Naive thymus-derived CD8-positive, alpha-beta T cell (primary cell): ENCODE results near the gene REXO4. TPM values are rescaled to one million over a fixed set of nuclear protein-coding genes. Genes with fewer than 3 reads are reported as not detected.
A peak's percentile ranks its signal among the peaks of the same experiment; 100 is the strongest.

ENCODE experiments used
- ATAC-seq, 2 donors: fragments of 150-1000 bp; cut with Tn5 transposase in 1 of 2; sonication (Bioruptor Pico), chemical (Tn5 transposase) in 1 of 2; 1 replicate in 1 of 2; 2 replicates in 1 of 2; pipeline ENCODE4 v1.10.0; 2021; ENCODE audit warnings: mild to moderate bottlenecking in 2 of 2, moderate library complexity in 2 of 2
- POLR2A ChIA-PET: fragments of 350-600 bp; sonication (Branson Sonifier 250); formaldehyde crosslinking; loops from one replicate; lab custom pipeline; 2021; ENCODE audit warnings: antibody characterized with exemption; lab: Charles Lee
- DNase-seq, 10 donors: peaks; one replicate each; pipeline versions ENCODE4 v3.0.0 to v3.0.0-alpha.2; 2020 to 2022
- H3K27ac Mint-ChIP-seq, 10 donors: one replicate each; pipeline ENCODE4 v1.8.0; 2020 to 2022; ENCODE audit warnings: mild to moderate bottlenecking in 10 of 10, mixed read lengths in 10 of 10, moderate library complexity in 4 of 10, inconsistent platforms in 1 of 10
- H3K27me3 Mint-ChIP-seq, 5 donors: one replicate each; pipeline ENCODE4 v1.8.0; 2021 to 2022; ENCODE audit warnings: mixed read lengths in 5 of 5
- H3K36me3 Mint-ChIP-seq, 3 donors: one replicate each; pipeline ENCODE4 v1.8.0; 2020 to 2022; ENCODE audit warnings: mixed read lengths in 3 of 3, mild to moderate bottlenecking in 2 of 3, inconsistent platforms in 1 of 3
- H3K4me1 Mint-ChIP-seq, 4 donors: one replicate each; pipeline ENCODE4 v1.8.0; 2021 to 2022; ENCODE audit warnings: mixed read lengths in 4 of 4
- H3K4me3 Mint-ChIP-seq, 10 donors: one replicate each; pipeline ENCODE4 v1.8.0; 2020 to 2022; ENCODE audit warnings: mild to moderate bottlenecking in 10 of 10, mixed read lengths in 10 of 10, moderate library complexity in 6 of 10, inconsistent platforms in 1 of 10
- H3K9me3 Mint-ChIP-seq, 9 donors: one replicate each; pipeline ENCODE4 v1.8.0; 2020 to 2022; ENCODE audit warnings: mixed read lengths in 9 of 9, mild to moderate bottlenecking in 3 of 9, inconsistent platforms in 1 of 9, moderate library complexity in 1 of 9
- polyA plus RNA-seq, 3 donors: library from polyadenylated mRNA; unstranded; fragments of 300-500 nt; fragmentation: Illumina TruSeq; gene quantifications; one replicate each; pipeline ENCODE4 v1.2.3, GENCODE V29; 2021
- total RNA-seq, 8 experiments: library from RNA in 2 of 8; stranded (reverse) in 2 of 8; gene quantifications; one replicate each; pipeline ENCODE4 v1.2.3 and lab custom pipeline; 2021 to 2026

Gene REXO4
- total and polyA plus RNA-seq, 5 experiments from 2014 or later, result 15.9 to 45.6 (median 30.5) TPM

GRCh38 chr9:133390713-133391112 lies 27.1 kb downstream of the REXO4 start:
- POLR2A ChIA-PET, result no interaction called here

GRCh38 chr9:133389562-133389961 lies 28.2 kb downstream of the REXO4 start:
- DNase-seq (no peak), ATAC-seq (no peak)
- H3K4me3 Mint-ChIP-seq, result no peak overlapping the region
- no peaks in the 10 kb centered on the region for H3K9me3 Mint-ChIP-seq
- no peaks in the 10 kb centered on the region for H3K4me1 Mint-ChIP-seq
- POLR2A ChIA-PET, result no interaction called here
- no peak overlapping the region for H3K27ac Mint-ChIP-seq
- peaks cover 0 to 17% (median 2%) of the 10 kb centered on the region in 5 donors for H3K27me3 Mint-ChIP-seq
- no peaks in the 10 kb centered on the region for H3K36me3 Mint-ChIP-seq

More at GRCh38 chr9:133390713-133391112, 27.1 kb downstream of the REXO4 start:
- H3K4me3 Mint-ChIP-seq, result no peak overlapping the region
- peaks cover 0 to 17% (median 2%) of the 10 kb centered on the region in 5 donors for H3K27me3 Mint-ChIP-seq
- no peaks in the 10 kb centered on the region for H3K9me3 Mint-ChIP-seq
- no peak for ATAC-seq
- H3K4me1 Mint-ChIP-seq, result no peaks in the 10 kb centered on the region
- H3K27ac Mint-ChIP-seq, result no peak overlapping the region
- no peak for DNase-seq
- no peaks in the 10 kb centered on the region for H3K36me3 Mint-ChIP-seq

GRCh38 chr9:133389025-133389557 lies 28.7 kb downstream of the REXO4 start:
- no peaks in the 10 kb centered on the region for H3K4me1 Mint-ChIP-seq
- H3K27me3 Mint-ChIP-seq, result peaks cover 0 to 17% (median 2%) of the 10 kb centered on the region in 5 donors
- H3K27ac Mint-ChIP-seq, result no peak overlapping the region
- no peaks in the 10 kb centered on the region for H3K9me3 Mint-ChIP-seq
- ATAC-seq (no peak), DNase-seq (no peak)
- H3K36me3 Mint-ChIP-seq, result no peaks in the 10 kb centered on the region
- POLR2A ChIA-PET, result no interaction called here
- H3K4me3 Mint-ChIP-seq, result no peak overlapping the region

GRCh38 chr9:133387680-133388079 lies 30.1 kb downstream of the REXO4 start:
- no peaks in the 10 kb centered on the region for H3K4me1 Mint-ChIP-seq
- no peak overlapping the region for H3K27ac Mint-ChIP-seq
- H3K27me3 Mint-ChIP-seq, result peaks cover 0 to 17% (median 2%) of the 10 kb centered on the region in 5 donors
- DNase-seq, result no peak
- no peaks in the 10 kb centered on the region for H3K9me3 Mint-ChIP-seq
- no peak for ATAC-seq
- H3K4me3 Mint-ChIP-seq, result no peak overlapping the region
- no peaks in the 10 kb centered on the region for H3K36me3 Mint-ChIP-seq
- POLR2A ChIA-PET, result interaction anchor here (0.5 kb wide), 1 partner anchor 31 kb away, joined by 6 read pairs; the partner anchor contains the start of genes SURF1 and SURF2

GRCh38 chr9:133386338-133386737 lies 31.5 kb downstream of the REXO4 start:
- no peaks in the 10 kb centered on the region for H3K9me3 Mint-ChIP-seq
- no peak for ATAC-seq
- H3K4me1 Mint-ChIP-seq, result no peaks in the 10 kb centered on the region
- peaks cover 0 to 17% (median 2%) of the 10 kb centered on the region in 5 donors for H3K27me3 Mint-ChIP-seq
- no peak for DNase-seq
- POLR2A ChIA-PET, result interaction anchor here (0.6 to 0.9 kb wide), 2 partner anchors 92 to 96 kb away, joined by 3 to 4 read pairs; partner anchors contain the start of gene SLC2A6
- H3K27ac Mint-ChIP-seq, result no peak overlapping the region
- H3K36me3 Mint-ChIP-seq, result no peaks in the 10 kb centered on the region
- H3K4me3 Mint-ChIP-seq, result no peak overlapping the region

- peaks cover 0 to 12% (median 2%) of the 10 kb centered on the region in 5 donors for H3K27me3 Mint-ChIP-seq
- ATAC-seq (no peak), DNase-seq (no peak)
- no peaks in the 10 kb centered on the region for H3K4me1 Mint-ChIP-seq
- H3K27ac Mint-ChIP-seq, result no peak overlapping the region
- H3K9me3 Mint-ChIP-seq, result no peaks in the 10 kb centered on the region
- POLR2A ChIA-PET, result interaction anchor here (0.7 kb wide), 1 partner anchor 29 kb away, joined by 5 read pairs; the partner anchor contains the start of genes SURF1 and SURF2
- H3K4me3 Mint-ChIP-seq, result no peak overlapping the region
- H3K36me3 Mint-ChIP-seq, result no peaks in the 10 kb centered on the region
Observed at GRCh38 chr9:133385452-133385851, 32.4 kb downstream of the REXO4 start.

- Mint-ChIP-seq H3K27me3 (peaks cover 0 to 6% (median 0%) of the 10 kb centered on the region in 5 donors), H3K27ac (no peak overlapping the region), H3K4me3 (no peak overlapping the region), H3K4me1 (no peaks in the 10 kb centered on the region), H3K9me3 (no peaks in the 10 kb centered on the region), H3K36me3 (no peaks in the 10 kb centered on the region)
- ATAC-seq, result no peak
- DNase-seq, result no peak
- POLR2A ChIA-PET, result interaction anchor here (0.7 kb wide), 1 partner anchor 28 kb away, joined by 5 read pairs; the partner anchor contains the start of genes SURF1 and SURF2
Observed at GRCh38 chr9:133384736-133385321, 33.0 kb downstream of the REXO4 start.

- POLR2A ChIA-PET, result no interaction called here
- Mint-ChIP-seq H3K9me3 (no peaks in the 10 kb centered on the region), H3K27me3 (peaks cover 0 to 3% (median 0%) of the 10 kb centered on the region in 5 donors), H3K4me1 (no peaks in the 10 kb centered on the region), H3K36me3 (no peaks in the 10 kb centered on the region), H3K27ac (no peak overlapping the region), H3K4me3 (no peak overlapping the region)
- no peak for ATAC-seq
- no peak for DNase-seq
Observed at GRCh38 chr9:133383438-133383837, 34.4 kb downstream of the REXO4 start.

GRCh38 chr9:133382507-133383141 lies 35.2 kb downstream of the REXO4 start:
- POLR2A ChIA-PET, result no interaction called here
- no peaks in the 10 kb centered on the region for H3K36me3 Mint-ChIP-seq
- peaks cover 0 to 3% (median 0%) of the 10 kb centered on the region in 4 donors for H3K4me1 Mint-ChIP-seq
- ATAC-seq (no peak), DNase-seq (no peak)
- peaks cover 0 to 2% (median 0%) of the 10 kb centered on the region in 5 donors for H3K27me3 Mint-ChIP-seq
- no peaks in the 10 kb centered on the region for H3K9me3 Mint-ChIP-seq
- no peak overlapping the region for H3K4me3 Mint-ChIP-seq
- no peak overlapping the region for H3K27ac Mint-ChIP-seq

- ATAC-seq (no peak), DNase-seq (no peak)
- H3K9me3 Mint-ChIP-seq, result no peaks in the 10 kb centered on the region
- peaks cover 0 to 6% (median 3%) of the 10 kb centered on the region in 4 donors for H3K4me1 Mint-ChIP-seq
- POLR2A ChIA-PET, result interaction anchor here (0.5 to 0.7 kb wide), 2 partner anchors 104 to 661 kb away, joined by 4 to 5 read pairs; no protein-coding TSS in a partner anchor
- no peaks in the 10 kb centered on the region for H3K27me3 Mint-ChIP-seq
- H3K27ac Mint-ChIP-seq, result no peak overlapping the region
- H3K36me3 Mint-ChIP-seq, result no peaks in the 10 kb centered on the region
- H3K4me3 Mint-ChIP-seq, result no peak overlapping the region
Observed at GRCh38 chr9:133380734-133381133, 37.1 kb downstream of the REXO4 start.

GRCh38 chr9:133379153-133380086 lies 38.4 kb downstream of the REXO4 start:
- Mint-ChIP-seq H3K9me3 (no peaks in the 10 kb centered on the region), H3K4me3 (peak overlapping the region in 1 of 10 donors; percentile 12), H3K27ac (peak overlapping the region in 1 of 10 donors; percentile 12), H3K27me3 (no peaks in the 10 kb centered on the region), H3K4me1 (peaks cover 5 to 13% (median 11%) of the 10 kb centered on the region in 4 donors), H3K36me3 (peaks cover 0 to 3% (median 0%) of the 10 kb centered on the region in 3 donors)
- POLR2A ChIA-PET, result interaction anchor here (0.7 kb wide), 1 partner anchor 31 kb away, joined by 3 read pairs; the partner anchor contains the start of genes MED22 and RPL7A
- DNase-seq (no peak), ATAC-seq (no peak)

GRCh38 chr9:133378408-133378962 lies 39.3 kb downstream of the REXO4 start:
- no peak for ATAC-seq
- Mint-ChIP-seq H3K36me3 (peaks cover 0 to 3% (median 0%) of the 10 kb centered on the region in 3 donors), H3K4me3 (peak overlapping the region in 5 of 10 donors; percentile 22 to 82 (median 55)), H3K9me3 (no peaks in the 10 kb centered on the region), H3K27ac (peak overlapping the region in 2 of 10 donors; percentile 48 to 83), H3K27me3 (no peaks in the 10 kb centered on the region), H3K4me1 (peaks cover 5 to 18% (median 17%) of the 10 kb centered on the region in 4 donors)
- DNase-seq, result no peak
- POLR2A ChIA-PET, result no interaction called here
